Hematopoietic multipotent progenitor cell treated with erythropoietin and hydrocortisone succinate and interleukin-3 and kit ligand, for 6 days (in vitro differentiated cells): ENCODE measurements around the gene AGAP1.
"Not testable (repeated sequence)": the region's sequence is repeated elsewhere in the genome, so short reads cannot be mapped to it uniquely, and the experiment has no call there.

Experiments
- DNase-seq: peaks from one replicate; pipeline ENCODE4 v3.0.0-alpha.2; 2015

The AGAP1 gene

DNA sequence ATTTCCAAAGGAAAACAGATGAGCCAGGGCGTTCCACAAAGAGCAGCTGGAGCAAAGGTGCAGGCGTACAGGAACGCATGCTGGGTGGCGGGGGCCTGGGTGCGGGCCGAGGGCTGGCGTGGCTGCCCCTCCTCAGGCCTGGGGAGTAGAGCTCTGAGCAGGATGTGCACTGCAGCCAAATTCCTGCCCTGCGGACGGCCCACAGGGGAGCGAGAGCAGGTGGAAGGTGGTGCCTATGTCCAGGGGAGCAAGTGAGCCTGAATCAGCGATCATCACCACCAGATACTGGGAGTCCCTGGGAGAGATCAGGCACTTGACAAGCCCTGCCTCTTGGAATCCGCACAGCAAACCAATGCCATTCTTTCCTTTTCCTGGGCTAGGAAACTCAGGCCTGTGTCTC, 568.1 kb downstream of the AGAP1 start:
- DNase-seq: no peak

DNA sequence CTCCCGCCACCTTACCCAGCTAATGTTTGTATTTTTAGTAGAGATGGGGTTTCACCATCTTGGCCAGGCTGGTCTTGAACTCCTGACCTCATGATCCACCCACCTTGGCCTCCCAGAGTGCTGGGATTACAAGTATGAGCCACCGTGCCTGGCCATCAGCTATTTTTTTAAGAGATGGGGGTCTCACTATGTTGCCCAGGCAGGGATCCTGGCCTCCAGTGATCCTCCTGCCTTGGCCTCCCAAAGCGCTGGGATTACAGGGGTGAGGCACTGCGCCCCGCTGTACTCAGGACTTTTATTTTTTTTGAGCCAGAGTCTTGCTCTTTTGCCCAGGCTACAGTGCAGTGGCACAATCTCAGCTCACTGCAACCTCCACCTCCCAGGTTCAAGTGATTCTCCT, 569.0 kb downstream of the AGAP1 start:
- not testable (repeated sequence) for DNase-seq

DNA sequence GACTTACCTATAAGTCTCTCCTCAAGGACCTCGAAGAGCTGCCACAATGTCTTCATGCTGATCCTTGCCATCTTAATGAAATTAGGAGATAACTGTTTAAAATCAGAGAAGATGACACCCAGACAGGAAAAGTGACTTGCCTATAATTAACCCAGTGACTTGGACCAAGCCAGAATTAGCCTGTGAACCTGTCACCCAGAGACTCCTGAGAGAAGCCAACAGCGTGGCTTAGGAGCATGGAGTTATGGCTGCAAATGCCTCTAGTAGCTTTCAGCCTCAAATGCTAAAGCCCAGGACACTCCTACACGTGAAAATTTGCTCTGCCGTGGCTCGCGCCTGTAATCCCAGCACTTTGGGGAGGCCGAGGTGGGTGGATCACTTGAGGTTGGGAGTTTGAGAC, 570.2 kb downstream of the AGAP1 start:
- no peak for DNase-seq

DNA sequence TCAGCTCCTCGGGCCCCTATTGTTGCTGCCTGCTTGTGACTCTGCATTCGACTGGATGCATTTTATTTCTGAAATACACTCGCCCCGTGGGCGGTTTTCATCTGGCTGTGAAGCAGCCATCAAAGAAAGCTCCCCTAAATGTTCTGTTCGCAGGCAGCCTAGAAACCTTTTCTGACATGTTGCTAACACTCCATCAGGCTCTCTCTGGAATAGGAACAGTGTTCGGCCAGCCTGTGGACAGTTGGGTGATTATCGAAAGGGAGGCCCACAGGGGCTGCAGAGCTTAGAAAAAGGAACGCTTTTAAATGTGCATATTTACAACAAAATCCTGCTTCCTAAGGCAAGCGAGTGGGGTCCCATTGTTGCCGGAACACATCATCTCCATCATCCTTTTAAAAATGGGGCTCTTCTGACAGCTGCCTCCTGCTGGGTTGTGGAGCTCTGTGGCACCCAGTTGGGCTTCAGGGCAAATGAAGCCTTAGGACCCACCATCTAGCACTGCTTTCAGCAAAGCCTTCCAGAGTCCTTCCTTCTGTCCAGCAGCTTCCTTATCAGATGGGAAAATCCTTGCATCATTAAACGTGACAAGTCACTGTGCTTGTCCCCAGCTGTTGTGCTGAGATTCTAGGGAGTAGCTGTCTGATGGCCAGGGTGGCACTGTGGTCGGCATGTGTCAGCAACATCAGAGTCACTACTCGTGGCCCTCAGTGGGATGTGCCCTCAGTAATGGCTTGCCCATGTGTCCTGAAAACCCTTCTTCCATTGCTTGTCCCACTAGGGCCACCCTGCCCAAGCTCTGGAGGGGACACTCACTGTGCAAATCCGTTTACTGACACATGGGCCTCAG, 571.7 kb downstream of the AGAP1 start:
- no peak for DNase-seq

DNA sequence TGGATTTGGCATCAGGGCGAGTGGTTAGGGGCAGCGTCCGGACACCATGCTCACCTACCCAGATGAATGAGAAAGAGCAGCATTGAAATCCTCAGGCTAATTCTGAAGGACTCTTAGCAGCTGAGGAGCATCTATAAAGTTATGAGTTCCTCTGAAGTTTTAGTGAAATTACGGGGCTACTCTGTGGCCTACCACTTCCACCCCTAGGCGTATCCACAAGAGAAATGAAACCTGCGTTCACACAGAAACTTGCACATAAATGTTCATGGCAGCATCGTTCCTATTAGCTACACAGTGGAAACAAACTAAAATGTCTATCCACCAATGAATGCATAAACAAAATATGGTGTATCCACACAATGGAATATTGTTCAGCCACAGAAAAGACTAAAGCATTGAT, 576.4 kb downstream of the AGAP1 start:
- DNase-seq: no peak

DNA sequence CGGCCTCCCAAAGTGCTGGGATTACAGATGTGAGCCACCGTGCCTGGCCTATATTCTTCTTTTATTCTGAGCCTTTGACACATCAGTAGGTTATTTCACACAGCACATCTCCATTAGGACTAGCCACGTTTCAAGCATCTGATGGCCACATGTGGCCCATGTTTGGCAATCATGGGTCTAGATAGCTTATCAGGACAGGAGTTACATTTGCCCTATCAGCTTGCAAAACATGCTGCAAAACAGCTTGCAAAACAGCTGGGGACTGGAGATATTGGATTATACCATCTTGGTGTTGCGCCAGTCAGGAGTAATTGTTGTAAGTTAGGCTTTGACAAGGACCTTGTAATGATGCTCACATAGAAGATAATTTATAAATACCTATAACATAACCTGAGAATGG, 579.4 kb downstream of the AGAP1 start:
- DNase-seq: peak; percentile 50

DNA sequence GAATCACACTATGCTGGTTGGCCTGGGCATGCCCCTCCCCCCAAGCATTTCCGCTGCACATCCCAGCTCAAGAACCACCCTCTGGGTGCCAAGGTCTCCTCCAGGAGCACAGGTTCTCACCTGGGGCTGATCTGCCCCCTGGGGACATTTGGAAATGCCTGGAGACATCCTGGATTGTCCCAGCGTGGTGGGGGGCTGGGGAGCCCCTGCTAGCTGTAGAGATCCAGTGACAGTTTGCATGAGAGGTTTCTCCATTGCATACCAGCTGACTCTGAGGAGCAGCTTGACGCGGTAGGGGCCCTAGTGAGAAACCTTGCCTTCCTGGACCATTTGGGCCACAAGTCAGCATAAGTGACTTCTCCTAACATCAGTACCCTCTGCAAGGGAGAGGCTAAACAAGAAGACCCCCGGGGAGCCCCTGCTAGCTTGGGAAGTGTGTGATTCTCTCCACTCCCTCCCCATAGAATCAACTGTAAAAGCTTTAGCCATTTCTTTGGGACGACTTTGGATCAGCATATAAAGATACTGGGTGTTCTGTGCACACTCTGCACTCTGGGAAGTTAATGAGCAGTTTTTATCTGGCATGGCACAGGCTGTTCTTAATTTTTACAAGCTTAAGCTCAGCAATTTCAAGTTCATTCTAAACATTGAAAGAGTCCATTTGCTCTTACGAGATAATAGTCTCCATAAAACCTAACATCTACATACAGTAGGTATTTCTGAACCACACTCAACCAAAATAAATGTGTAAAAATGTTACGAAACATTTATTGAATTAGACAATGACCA, 580.2 kb downstream of the AGAP1 start:
- DNase-seq: no peak

DNA sequence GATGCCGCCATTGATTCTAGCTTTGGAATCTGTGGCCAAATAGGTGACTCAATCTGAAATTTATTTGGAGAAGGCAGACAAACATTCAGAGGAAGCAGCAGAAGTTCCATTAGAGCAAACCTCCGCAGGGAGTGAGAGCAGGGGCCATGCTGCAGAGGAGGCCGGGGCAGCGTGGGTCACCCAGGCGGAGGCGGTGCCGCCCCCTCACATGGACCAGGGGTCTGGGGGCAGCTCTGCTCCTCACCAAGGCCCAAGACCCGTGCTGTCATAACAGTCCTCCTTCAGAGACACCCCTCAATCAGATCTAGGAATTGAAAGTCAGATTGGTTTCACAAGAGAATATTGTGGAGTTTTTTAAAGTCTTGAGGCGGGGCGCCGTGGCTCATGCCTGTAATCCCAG, 582.0 kb downstream of the AGAP1 start:
- DNase-seq: no peak

DNA sequence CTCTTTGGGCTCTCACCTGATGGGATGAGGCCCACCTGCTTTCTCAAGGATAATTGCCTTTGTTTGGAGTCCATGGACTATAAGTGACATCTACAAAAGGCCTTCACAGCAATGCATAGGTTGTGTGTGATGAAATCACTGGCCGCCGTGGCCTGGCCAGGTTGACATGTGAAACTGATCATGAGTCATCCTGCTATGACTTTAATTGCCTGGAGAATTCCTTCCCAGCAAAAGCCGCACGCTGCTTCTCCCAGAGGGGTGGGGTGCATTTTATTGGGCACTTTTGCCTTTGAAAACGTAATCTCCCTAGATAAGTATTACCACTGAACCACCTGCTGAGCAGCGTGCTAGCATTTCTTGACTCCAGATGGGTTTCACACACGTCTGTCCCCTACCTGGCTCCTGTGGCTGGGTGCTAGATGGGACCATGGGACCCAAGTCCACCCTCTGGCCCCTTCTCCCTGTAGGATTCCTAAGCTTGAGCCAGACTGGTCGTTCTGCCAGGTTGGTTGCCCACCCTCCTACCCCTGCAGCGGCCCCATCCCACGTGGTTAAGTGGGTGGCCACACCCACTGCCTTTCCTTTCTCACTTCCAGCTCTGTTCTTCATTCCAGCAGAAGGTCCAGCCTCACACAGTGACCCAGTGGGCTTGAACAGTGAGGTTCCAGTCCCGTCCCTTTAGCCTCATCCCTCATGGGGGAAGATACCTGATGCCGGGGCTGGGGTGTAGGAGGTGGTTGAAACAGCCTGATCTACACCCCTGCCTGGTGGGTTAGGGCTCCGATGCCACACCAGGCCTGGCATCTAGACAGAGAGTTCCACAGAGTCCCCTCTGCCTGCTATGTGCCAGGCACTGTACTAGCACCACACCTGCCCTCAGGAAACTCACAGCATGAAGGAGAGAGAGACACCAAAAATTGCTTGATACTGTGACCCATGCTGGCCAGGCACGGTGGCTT, 584.7 kb downstream of the AGAP1 start:
- no peak for DNase-seq

DNA sequence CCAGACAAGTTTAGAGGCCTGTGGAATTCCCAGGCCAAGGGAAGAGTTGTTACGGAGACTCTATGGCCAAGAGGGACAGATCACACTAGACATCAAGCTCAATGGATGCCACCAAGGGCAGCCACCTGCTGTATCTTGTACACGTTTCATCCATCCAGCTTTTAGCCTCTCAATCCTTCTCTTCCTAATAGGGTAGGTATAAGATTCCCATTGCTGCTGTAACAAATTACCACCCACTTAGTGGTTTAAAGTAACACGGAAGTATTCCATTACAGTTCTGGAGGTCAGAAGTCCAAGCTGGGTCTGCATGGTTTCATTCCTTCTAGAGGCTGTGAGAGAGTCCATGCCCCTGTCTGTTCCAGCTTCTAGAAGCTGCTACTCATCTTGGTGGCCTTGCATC, 586.6 kb downstream of the AGAP1 start:
- DNase-seq: no peak

DNA sequence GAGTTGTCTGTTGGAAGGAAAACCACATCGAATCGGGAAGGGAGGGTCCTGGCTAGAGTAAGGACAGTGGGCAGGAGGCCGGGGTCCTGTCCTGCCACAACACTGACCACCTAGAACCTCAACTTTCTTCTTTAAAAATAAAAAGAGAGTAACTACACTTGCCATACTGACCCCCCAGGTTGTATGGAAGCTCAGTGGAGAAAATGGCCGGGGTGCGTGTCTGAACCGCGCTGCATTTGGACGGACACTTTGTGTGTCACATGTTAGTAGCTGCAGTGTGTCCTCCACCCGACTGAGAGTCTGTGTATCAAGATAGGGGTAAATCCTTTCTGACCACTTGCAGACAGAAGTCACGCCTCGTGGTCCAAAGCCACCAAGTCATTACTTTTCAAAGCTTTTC, 587.3 kb downstream of the AGAP1 start:
- no peak for DNase-seq

DNA sequence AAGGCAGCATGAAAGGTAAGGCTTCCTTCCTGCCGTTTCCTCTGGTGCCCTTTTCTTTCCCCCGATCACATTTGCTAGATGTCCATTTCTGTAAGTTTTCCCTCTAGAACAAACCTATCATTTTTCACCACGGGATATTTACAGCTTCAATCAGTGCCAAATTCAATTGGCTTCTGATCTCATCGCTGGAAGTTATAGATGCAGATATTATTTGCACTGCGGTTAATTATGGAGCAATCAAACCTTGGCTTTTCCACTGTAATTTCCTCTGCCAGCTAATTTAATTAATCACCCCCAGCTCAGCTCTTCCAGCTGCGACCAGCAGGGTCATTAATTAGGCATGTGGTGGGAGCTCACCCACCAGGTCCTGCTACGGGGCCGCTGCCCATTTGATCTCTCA, 588.2 kb downstream of the AGAP1 start:
- no peak for DNase-seq

DNA sequence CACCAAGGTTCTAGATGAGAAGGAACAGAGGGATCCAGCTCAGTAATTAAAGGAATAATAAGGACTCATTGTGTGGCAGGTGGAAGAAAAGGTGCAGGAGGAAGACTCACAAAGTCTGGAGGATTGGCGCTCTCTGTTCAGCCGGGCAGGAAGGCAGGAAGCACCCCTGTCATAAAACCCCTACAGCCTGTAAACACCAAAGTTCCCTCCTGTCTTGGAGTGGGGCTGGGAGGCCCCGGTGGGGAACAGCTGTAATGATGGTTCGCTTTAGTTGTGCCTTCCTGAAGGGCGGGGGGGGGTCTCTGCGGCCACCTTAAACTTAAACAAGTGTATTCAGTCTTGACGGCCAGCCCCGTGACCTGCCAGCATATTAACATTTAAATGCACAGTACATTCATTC, 590.1 kb downstream of the AGAP1 start:
- DNase-seq: no peak

DNA sequence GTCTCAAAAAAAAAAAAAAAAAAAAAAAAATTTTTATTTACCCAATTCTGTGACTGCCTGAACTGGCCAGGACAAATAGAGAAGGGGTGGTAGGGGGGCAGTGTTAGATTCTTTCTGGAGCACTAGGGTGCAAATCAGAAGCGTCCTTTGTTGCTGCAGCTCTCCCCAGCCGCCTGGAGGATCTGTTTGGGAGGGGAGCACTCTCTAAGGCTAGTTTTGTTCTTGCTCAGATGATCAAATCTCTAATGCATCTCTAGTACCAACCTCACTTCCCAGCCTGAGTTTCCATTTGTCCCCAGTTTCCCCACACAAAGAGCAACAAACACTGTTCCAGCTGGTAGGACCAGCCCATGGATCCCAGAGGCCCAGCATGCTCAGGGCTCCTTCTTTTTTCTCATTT, 591.4 kb downstream of the AGAP1 start:
- no peak for DNase-seq

DNA sequence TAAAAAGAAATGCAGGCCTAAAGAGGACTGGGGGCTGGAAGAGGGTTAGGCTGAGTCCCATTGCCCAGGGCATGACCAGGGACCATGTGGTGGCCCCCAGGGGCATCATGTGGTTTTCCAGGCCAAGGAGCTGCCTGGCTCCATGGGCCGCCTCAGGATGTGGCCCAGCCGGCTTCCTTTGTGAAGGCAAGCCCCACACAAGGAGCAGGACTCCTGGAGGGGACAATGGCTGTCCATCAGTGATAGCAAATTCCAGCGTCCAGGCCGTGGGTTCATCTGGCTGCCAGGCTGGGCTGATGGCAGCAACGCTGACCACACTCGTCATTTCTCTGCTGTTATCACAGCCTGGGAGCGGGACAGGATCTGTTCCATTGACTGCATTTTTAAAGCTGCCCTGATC, 591.8 kb downstream of the AGAP1 start:
- no peak for DNase-seq

DNA sequence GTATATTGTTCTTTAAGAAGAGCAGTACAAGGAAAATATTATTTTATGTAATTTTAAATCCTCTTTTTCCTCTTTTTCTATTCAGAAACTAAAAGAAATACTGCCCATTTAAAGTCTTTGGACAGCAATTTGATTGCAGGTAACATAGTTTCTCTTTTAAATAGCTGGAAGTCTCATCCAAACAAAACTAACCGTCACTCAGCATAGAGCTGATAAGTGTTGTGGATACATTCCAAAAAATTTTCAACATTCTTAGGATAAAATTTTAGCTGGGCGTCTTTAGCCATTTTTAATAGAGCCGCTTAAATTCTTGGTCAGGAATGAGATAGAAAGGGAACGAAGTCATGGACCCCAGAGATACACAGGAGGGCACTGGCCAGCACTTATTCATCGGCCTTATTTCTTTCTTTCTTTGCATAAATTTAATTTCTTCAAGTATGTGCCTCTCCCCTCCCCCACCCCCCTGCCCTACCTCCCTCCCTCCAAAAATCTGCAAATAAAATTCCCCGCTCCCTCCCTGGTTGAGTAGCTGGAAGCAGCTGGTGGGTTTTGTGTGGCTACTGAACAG, 592.6 kb downstream of the AGAP1 start:
- no peak for DNase-seq

DNA sequence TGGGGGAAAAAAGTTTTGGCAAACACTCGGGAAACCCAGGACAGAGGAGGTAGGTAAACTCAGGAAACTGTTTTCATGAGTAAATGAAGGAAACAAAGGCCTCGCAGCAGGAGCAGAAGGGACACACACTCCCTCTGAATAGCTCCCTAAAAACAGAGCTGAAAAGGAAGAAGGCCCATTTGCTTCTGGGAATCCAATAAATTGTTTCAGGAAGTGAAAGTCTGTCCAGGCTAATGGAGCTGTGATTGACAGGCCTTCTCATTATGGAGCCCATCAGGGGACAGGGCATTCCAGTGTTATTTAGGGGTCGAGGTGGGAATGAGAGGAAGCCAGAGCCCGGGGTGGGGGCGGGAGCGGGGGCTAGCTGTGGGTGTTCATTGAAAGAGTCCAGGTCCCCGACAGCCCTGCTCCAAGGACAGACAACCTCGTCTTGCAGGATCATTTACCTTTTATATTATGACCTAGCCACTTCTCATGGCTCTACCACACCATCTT, 593.2 kb downstream of the AGAP1 start:
- DNase-seq: no peak

DNA sequence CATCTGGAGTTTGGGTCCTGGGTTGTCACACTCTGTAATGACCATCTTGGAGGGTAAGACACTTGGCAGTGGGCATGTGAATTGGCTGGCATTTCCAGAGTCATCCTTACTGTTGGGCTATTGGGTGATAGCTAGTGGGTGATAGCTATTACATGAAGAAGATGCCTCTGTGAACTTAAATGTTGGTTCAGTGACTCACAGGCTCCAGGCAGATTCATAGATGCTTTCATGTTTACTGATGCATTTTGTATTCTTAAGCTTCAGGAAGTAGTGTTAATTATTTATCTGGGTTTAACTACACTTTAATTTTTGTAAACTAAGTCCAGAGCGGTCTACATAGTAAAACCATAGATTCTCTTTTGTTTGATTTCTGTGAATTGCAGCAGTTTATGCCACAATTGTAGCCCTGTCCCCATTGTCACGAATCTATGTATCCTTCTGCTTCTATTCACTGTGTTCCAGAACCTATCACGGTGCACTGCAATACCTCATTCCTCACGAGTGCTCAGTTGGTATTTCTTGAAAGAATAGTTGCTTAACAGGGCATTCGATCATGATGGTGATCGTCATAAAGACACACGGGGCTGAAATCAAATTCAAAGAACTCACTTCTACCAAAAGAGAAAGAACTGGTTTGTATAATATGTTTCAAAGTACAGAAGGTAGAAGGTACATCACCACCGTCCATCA, 594.7 kb downstream of the AGAP1 start:
- DNase-seq: no peak

DNA sequence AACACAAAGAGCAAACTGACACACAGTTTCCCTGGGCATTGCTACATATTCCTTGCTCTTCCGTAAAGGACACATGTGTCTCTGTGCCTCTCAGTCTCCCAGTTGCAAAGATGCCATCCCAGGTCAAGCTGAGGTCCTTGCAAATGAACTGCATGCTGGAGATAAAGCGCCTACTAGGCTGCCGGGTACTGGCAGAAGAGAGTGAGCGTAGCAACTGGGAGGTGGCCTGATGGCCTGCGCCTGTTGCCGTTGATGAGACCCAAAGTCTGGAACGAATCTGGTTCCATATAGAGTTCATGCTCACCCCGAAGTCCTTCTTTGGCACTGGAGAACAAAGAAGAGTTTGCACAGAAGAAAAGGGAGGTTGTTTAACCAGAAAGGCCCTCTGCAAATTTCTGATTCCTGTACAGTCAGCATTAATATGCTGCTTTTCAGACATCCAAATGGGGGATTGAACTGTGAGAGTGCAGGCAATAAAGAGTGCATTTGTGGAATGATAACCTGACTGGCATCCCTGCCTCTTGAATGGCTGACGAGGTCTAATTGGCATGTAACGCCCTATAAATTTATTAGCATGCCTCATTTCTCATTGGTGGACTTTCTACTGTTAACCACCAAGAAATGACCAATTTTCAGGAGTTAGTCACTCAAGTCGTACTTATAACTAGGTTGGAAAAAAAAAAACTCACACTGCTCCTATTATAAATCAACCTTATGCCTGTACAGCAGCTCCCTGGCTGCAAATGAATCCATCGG, 595.6 kb downstream of the AGAP1 start:
- no peak for DNase-seq

DNA sequence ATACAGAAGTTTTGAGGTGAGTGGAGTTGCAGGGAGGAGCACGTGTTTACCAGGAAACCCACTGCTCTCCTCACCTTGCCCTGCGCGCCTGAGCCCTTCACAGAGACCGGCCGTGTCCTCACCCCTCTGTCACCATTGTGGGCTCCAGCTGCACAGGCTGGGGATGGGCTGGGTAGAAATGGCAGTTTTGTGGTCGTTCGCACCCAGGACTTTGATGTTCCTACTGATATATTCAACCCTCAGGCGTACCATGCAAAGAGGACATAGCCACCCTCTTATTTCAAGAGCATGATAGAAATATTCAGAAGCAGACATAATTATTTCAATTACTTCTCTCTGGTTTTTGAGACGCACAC, 596.2 kb downstream of the AGAP1 start:
- no peak for DNase-seq

DNA sequence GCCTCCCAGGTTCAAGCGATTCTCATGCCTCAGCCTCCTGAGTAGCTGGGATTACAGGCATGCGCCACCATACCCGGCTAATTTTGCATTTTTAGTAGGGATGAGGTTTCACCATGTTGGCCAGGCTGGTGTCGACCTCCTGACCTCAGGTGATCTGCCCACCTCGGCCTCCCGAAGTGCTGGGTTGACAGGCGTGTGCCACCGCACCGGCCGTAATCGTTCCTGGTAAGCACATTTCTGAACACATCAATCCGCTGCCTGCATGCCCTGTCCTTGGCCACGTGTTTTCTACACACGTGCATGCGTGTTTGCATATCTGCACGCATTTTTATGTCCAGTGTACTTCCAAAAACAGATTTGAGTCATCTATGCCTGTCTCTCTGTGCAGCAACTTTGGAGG, 597.0 kb downstream of the AGAP1 start:
- DNase-seq: not testable (repeated sequence)
